Measurements from ENCODE around the gene GYPE. TPM values are rescaled to one million over a fixed set of nuclear protein-coding genes. Genes with fewer than 3 reads are reported as not detected.
"Not testable (repeated sequence)": the region's sequence is repeated elsewhere in the genome, so short reads cannot be mapped to it uniquely, and the experiment has no call there.

GYPE gene
- total and polyA plus RNA-seq, 2 of the 13 experiments (the other 11 are each of a cell fraction or from before 2014, with no cell fraction given) = not detected

DNA sequence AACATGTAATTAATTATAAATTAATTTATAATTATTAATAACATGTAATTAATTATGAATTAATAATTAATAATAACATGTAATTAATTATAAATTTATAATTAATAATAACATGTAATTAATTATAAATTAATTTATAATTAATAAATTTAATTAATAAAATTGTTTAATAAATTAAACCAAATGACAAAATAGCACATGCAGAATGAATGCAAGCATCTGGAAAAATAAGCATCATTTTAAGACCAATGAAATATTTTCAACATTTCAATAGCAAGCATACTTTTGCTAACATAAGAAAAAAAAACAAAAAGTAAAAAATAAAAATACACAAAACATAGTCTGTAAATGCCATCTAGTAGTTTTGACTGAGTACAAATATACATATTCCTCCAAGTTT, 21.8 kb downstream of the GYPE start (continued):
- TF ChIP-seq FOXC1 (CRISPR knock-in tag; IDR thresholded peaks at IDR 0.05; ENCODE audit: borderline replicate concordance) (no peak), ATF1 (CRISPR knock-in tag; IDR thresholded peaks at IDR 0.05) (no peak), KLF16 (CRISPR knock-in tag; IDR thresholded peaks at IDR 0.05) (no peak), RFXAP (CRISPR knock-in tag; IDR thresholded peaks at IDR 0.05; ENCODE audit: borderline replicate concordance) (no peak), MED1 (CRISPR knock-in tag; IDR thresholded peaks at IDR 0.05) (no peak)

DNA sequence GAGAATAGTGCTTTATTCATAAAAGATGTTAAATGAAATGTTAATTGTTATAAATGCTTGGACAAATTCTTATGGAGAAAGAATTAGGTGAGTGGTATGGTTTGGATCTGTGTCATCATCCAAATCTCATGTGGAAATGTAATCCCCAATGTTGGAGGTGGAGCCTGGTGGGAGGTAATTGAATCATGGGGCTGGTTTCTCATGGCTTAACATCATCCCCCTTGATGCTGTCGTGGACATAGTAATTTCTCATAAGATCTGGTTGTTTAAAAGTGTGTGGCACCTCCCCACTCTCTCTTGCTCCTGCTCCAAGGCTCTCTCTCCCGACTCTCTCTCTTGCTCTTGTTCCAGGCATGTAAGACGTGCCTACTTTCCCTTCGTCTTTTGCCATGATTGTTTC, 22.5 kb downstream of the GYPE start:
- no peak for ATAC-seq
- Histone ChIP-seq H3K27me3 (ENCODE audit: control insufficient read depth in 1 of 2, insufficient read depth in 2 of 2, low read length in 2 of 2) (no peaks in the 10 kb centered on the region), H3K9me3 (ENCODE audit: low read length) (no peaks in the 10 kb centered on the region), H3K36me3 (replicated peaks in 1 of 2; ENCODE audit: control insufficient read depth in 1 of 2, insufficient read depth in 2 of 2, low read length in 2 of 2) (no peaks in the 10 kb centered on the region), H3K27ac (ENCODE audit: extremely low read length, insufficient read depth, low read length) (no peak overlapping the region), H2AFZ (ENCODE audit: low read length) (no peak overlapping the region), H4K20me1 (ENCODE audit: insufficient read depth, low read length) (no peaks in the 10 kb centered on the region), H3K4me2 (ENCODE audit: low read depth, low read length) (no peak overlapping the region), H3K4me3 (replicated peaks in 1 of 3; ENCODE audit: insufficient read depth in 1 of 3, low read depth in 2 of 3, low read length in 3 of 3) (no peak overlapping the region), H3K79me2 (ENCODE audit: insufficient read depth, low read length) (no peaks in the 10 kb centered on the region), H3K9ac (ENCODE audit: insufficient read depth, low read depth, low read length) (no peak overlapping the region), H3K4me1 (ENCODE audit: insufficient read depth, low read length) (no peaks in the 10 kb centered on the region)
- POLR2A ChIA-PET = no interaction called here
- CTCF ChIA-PET (ENCODE audit: low intra/inter-chr PET ratio, low total read pairs) = no interaction called here
- TF ChIP-seq ZNF121 (CRISPR knock-in tag; IDR thresholded peaks at IDR 0.05) = no peak
- TF ChIP-seq, protein P1, sequence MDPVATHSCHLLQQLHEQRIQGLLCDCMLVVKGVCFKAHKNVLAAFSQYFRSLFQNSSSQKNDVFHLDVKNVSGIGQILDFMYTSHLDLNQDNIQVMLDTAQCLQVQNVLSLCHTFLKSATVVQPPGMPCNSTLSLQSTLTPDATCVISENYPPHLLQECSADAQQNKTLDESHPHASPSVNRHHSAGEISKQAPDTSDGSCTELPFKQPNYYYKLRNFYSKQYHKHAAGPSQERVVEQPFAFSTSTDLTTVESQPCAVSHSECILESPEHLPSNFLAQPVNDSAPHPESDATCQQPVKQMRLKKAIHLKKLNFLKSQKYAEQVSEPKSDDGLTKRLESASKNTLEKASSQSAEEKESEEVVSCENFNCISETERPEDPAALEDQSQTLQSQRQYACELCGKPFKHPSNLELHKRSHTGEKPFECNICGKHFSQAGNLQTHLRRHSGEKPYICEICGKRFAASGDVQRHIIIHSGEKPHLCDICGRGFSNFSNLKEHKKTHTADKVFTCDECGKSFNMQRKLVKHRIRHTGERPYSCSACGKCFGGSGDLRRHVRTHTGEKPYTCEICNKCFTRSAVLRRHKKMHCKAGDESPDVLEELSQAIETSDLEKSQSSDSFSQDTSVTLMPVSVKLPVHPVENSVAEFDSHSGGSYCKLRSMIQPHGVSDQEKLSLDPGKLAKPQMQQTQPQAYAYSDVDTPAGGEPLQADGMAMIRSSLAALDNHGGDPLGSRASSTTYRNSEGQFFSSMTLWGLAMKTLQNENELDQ (CRISPR knock-in tag; IDR thresholded peaks at IDR 0.05; ENCODE audit: borderline replicate concordance) = no peak
- TF ChIP-seq PAF1 (CRISPR knock-in tag; IDR thresholded peaks at IDR 0.05) = no peak
- TF ChIP-seq, protein P2, sequence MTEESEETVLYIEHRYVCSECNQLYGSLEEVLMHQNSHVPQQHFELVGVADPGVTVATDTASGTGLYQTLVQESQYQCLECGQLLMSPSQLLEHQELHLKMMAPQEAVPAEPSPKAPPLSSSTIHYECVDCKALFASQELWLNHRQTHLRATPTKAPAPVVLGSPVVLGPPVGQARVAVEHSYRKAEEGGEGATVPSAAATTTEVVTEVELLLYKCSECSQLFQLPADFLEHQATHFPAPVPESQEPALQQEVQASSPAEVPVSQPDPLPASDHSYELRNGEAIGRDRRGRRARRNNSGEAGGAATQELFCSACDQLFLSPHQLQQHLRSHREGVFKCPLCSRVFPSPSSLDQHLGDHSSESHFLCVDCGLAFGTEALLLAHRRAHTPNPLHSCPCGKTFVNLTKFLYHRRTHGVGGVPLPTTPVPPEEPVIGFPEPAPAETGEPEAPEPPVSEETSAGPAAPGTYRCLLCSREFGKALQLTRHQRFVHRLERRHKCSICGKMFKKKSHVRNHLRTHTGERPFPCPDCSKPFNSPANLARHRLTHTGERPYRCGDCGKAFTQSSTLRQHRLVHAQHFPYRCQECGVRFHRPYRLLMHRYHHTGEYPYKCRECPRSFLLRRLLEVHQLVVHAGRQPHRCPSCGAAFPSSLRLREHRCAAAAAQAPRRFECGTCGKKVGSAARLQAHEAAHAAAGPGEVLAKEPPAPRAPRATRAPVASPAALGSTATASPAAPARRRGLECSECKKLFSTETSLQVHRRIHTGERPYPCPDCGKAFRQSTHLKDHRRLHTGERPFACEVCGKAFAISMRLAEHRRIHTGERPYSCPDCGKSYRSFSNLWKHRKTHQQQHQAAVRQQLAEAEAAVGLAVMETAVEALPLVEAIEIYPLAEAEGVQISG (CRISPR knock-in tag; IDR thresholded peaks at IDR 0.05) = no peak
- BruUV-seq (replicated peaks) = no TSS peak
- intact Hi-C loops (cut with micrococcal nuclease; ENCODE audit: unreplicated experiment) (loop anchor here (10.0 kb wide), 1 partner anchor 122 kb away; no protein-coding TSS in a partner anchor), in situ Hi-C loops (cut with HindIII; ENCODE audit: extremely low pct_ligation_motif_present, low pct_unique_long_range_greater_than_20kb) (no loop called here)
- FAIRE-seq = no peak
- DNase-seq (ENCODE audit: low spot score) = no peak
- WGBS (ENCODE audit: low lambda C conversion rate) = 4% methylated on average over 4 of the region's 4 CpGs

DNA sequence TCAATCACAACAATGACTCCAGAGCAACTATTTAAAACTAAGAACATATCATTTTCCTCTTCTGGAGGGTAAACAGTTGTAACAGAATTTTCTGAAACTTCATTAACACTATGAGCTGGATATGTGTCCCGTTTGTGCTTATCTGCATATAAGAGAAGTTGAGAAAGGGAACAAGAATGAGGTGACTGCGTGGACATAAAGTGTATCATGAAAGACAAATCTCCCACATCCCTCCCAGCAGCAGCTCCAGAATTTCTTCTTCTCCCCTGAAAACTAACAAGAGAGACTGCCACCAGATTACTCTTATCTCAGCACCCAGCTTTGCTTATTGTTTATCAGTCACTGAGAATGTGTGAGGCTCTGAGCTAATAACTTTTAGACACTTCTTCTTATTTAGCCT, 25.8 kb downstream of the GYPE start:
- BruUV-seq (replicated peaks); H3K27ac ChIP-seq (ENCODE audit: extremely low read length, insufficient read depth, low read length); H3K4me3 ChIP-seq (replicated peaks in 1 of 3; ENCODE audit: insufficient read depth in 1 of 3, low read depth in 2 of 3, low read length in 3 of 3); H3K4me2 ChIP-seq (ENCODE audit: low read depth, low read length); H3K36me3 ChIP-seq (replicated peaks in 1 of 2; ENCODE audit: control insufficient read depth in 1 of 2, insufficient read depth in 2 of 2, low read length in 2 of 2); POLR2A ChIA-PET; ATAC-seq; FAIRE-seq; H4K20me1 ChIP-seq (ENCODE audit: insufficient read depth, low read length); in situ Hi-C loops (cut with HindIII; ENCODE audit: extremely low pct_ligation_motif_present, low pct_unique_long_range_greater_than_20kb); H2AFZ ChIP-seq (ENCODE audit: low read length); DNase-seq (ENCODE audit: low spot score); H3K27me3 ChIP-seq (ENCODE audit: control insufficient read depth in 1 of 2, insufficient read depth in 2 of 2, low read length in 2 of 2); H3K9me3 ChIP-seq (ENCODE audit: low read length); H3K9ac ChIP-seq (ENCODE audit: insufficient read depth, low read depth, low read length); H3K79me2 ChIP-seq (ENCODE audit: insufficient read depth, low read length); intact Hi-C loops (cut with micrococcal nuclease; ENCODE audit: unreplicated experiment); H3K4me1 ChIP-seq (ENCODE audit: insufficient read depth, low read length); CTCF ChIA-PET (ENCODE audit: low intra/inter-chr PET ratio, low total read pairs): not testable (repeated sequence)
- WGBS (ENCODE audit: low lambda C conversion rate) = 4% methylated on average over 2 of the region's 2 CpGs
